Epithelial cell of proximal tubule (primary cell): Measurements from ENCODE around the gene POU2F2. TPM values are rescaled to one million over a fixed set of nuclear protein-coding genes. Genes with fewer than 3 reads are reported as not detected.
"Not testable (repeated sequence)": the region's sequence is repeated elsewhere in the genome, so short reads cannot be mapped to it uniquely, and the experiment has no call there.

Experiments used
- DNase-seq: peaks from one replicate; pipeline ENCODE4 v3.0.0-alpha.2; 2011; ENCODE audit warnings: low read depth
- H3K4me3 ChIP-seq: 2 replicates; pipeline ENCODE4 v1.5.1; 2011; ENCODE audit warnings: low read depth, mild to moderate bottlenecking, low read length
- total RNA-seq: library from RNA; depleted of rRNA; stranded (reverse); fragments of >200 nt; gene quantifications from 2 replicates; pipeline ENCODE4 v1.2.3, GENCODE V29; 2015
- TF ChIP-seq, protein P1 (sequence below): conservative IDR thresholded peaks from 2 replicates; pipeline ENCODE4 v1.5.1; 2012; ENCODE audit warnings: low read depth, mild to moderate bottlenecking, low read length

Gene POU2F2
- total RNA-seq, 1 donor from 2014 or later, result 0.46 TPM

DNA sequence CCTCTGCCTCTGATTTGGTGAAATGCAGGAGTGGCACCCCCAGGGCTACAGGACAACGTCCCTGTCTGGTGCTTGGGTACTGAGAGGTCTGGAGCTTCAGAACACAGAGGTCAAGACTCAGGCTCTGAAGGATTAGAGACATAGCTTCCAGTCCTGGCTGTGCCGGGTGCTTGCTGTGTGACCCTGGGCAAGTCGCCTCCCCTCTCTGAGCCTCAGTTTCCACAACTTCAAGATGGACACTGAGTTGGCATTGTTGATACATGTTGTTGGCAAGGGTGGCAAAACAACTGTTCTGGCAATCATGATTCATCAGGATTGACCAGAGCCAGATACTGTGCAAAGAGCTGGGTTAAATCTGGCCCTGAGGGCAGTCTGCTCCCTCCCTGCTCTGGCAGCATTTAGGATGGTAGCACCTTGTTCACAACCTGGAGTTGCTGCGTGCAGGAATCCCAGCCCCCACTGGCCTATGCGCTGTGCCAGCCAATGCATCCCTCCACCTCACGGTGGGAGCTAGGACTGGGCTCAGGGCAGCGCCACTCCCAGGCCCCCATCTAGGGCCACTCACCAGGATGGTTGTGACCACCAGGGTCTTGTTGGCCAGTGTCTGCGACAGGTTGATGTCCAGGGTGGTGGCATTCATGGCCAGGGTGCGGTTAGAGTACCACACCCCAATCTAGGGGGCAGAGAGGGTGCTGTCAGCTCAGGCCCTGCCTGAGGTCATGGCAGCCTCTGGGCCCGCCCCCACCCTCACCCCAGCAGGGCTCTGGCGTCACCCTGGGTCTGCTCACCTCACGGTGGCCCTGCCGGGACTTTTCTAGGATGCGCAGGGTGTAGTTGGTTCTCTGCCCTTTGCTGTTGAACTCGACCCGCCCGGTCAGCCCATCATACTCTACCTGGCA is 79.0 kb downstream of the POU2F2 start:
- DNase-seq, result no peak

DNA sequence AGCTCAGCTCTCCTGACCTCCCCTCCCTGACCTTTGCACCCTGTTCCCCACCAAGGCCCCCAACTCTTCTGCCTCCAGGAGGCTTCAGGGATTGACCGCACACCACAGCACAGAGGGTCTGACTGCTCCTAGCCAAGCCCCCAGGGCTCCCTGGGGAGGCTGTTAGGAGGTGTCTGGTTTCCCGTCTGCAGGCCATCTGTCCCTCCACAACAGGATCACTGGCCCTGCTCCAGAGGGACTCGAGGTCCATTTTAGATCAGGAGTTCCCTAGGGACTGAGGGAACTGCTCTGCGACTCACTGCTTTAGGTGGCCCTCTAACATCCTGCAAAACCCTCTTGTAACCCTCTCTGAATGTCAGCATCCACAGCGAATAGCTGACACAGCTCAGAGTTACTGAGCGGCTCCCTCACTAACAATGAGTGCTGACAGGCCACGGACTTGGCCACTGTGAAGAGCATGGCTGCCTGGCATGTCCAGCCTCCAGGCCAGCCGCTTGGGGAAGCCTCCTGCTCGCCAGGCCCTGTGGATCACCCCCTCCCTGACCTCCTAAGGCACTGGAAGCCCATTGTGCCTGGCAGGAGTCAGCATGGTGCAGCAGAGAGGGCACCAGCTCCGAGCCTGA is 79.9 kb downstream of the POU2F2 start:
- H3K4me3 ChIP-seq, result no peak overlapping the region
- no peak for DNase-seq
- TF ChIP-seq, protein P1, sequence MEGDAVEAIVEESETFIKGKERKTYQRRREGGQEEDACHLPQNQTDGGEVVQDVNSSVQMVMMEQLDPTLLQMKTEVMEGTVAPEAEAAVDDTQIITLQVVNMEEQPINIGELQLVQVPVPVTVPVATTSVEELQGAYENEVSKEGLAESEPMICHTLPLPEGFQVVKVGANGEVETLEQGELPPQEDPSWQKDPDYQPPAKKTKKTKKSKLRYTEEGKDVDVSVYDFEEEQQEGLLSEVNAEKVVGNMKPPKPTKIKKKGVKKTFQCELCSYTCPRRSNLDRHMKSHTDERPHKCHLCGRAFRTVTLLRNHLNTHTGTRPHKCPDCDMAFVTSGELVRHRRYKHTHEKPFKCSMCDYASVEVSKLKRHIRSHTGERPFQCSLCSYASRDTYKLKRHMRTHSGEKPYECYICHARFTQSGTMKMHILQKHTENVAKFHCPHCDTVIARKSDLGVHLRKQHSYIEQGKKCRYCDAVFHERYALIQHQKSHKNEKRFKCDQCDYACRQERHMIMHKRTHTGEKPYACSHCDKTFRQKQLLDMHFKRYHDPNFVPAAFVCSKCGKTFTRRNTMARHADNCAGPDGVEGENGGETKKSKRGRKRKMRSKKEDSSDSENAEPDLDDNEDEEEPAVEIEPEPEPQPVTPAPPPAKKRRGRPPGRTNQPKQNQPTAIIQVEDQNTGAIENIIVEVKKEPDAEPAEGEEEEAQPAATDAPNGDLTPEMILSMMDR, result no peak

More for the DNA sequence above, 79.0 kb downstream of the POU2F2 start:
- TF ChIP-seq, protein P1, result no peak
- H3K4me3 ChIP-seq, result no peak overlapping the region

DNA sequence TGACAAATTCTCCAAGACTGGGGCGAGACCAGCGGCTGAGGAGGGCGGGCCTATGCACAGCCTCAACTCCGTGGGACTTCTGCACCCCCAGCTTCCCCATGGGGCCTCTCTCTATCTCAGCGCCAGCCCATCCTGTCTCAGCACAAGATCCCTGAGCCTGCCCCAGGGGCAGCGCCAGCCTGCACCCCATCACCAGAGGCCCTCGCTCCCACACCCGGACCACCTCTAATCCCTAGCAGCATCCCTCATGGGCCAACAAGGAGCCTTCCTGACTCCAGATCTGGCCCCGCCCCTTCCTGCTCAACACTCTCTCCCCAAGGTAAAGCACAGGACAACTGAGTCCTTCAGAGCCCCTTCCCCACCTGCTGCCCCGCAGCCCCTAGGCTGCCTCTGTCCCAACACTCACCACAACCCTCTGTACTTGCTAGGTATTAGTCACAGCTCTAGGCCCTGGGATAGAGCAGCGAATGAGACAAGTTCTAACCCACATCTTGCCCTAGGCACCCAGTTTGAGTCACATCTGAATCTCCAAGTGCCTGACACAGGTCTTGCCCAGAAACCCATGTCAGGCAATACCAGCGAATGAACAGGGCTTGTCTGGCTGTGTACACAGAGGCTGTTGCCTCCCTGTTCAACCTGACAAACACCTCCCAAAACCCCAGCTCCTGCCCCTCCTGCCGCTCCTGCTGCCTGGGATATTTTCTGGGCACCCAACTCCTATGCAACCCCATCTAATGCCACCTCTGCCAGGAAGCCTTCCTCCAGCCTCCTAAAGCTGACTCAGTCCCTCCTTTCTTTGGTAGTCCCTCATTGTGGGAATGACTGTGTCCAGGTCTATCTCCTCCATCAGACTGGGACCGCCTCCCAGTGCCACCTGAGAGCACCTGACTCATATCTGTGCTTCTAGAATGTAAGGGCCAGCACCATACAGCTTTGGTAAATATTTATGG is 80.8 kb downstream of the POU2F2 start:
- DNase-seq, result no peak
- TF ChIP-seq, protein P1, result no peak
- H3K4me3 ChIP-seq, result no peak overlapping the region

DNA sequence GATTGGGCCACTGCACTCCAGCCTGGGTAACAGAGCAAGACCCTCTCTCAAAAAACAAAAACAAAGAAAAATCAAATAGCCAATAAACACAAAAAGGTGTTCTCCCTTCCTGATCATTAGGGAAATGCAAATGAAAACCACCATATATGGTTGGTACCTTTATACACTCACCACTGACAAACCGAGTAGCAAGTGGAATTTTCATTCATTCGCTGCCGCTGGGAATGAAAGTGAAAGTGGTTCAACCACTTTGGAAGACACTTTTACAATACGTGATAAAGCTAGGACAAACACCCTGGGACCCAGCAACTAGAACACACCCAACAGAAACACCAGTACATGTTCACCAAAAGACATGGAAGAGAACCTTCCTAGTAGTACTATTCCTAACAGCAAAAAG is 83.3 kb downstream of the POU2F2 start:
- no peak overlapping the region for H3K4me3 ChIP-seq
- TF ChIP-seq, protein P1, result no peak
- DNase-seq, result no peak

DNA sequence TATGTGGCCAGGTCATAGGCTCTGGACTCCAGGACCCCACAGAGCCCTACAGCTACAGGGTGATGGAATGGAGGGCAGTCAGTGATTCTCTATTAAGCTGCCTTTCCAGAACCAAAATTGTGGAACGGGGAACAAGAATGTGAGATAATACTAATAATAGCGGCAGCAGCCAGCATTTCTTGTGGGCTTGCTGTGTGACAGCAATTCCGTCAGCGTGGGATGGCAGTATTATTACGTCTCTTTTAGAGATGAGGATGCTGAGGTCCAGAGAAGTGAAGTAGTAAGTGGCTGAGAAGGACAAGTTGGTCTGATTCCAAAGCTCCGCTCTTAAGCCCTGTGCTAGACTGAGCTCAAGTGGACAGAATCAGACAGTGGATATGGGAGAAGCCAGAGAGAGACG is 86.7 kb downstream of the POU2F2 start:
- no peak for DNase-seq
- TF ChIP-seq, protein P1, result no peak
- H3K4me3 ChIP-seq, result no peak overlapping the region

DNA sequence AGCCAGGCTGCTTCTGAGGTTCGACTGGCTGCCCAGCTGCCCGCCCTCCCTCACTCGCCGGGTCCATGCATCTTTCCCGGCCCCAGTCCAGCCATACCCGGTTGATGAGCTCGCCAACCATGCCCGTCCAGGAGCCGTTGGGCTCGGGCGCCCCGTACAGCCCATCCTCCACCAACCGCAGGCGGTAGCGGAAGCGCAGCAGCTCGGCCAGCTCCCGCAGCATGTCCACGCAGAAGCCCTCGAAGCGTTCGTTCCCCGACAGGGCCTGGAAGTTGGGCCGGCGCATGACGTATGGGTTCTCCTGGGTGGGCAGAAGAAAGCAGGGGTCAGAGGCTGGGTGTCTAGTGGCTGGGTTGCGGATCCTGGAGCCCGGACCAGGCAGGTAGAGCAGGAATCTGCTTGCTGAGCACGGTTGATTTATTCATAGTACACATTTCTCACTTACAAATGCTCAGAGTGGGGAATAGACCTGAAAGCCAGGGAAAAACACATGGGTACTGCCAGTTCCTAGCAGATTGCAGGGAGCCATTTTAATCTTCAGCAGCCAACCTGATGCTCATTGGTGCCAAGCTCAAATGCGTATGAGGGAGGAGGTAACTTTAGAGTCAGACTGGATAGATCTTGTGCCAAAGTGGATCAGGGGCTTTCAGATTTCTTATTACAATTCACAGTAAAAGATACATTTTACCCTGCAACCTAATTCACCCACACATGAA is 89.6 kb downstream of the POU2F2 start:
- no peak for DNase-seq
- no peak overlapping the region for H3K4me3 ChIP-seq
- TF ChIP-seq, protein P1, result no peak

DNA sequence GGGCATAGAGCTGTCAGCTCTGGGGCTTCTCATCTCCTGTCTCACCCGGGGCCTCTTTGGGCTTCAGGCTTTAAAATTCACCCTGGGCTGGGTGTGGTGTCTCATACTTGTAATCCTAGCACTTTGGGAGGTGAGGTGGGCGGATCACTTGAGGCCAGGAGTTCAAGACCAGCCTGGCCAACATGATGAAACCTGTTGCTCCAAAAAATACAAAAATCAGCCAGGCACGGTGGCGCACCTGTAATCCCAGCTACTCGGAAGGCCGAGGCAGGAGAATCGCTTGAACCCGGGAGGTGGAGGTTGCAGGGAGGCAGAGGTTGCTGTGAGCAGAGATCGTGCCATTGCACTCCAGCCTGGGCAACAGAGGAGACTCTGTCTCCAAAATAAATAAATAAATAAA is 91.8 kb downstream of the POU2F2 start:
- DNase-seq, H3K4me3 ChIP-seq: not testable (repeated sequence)
